Stimulated activated CD8-positive, alpha-beta memory T cell treated with anti-CD3 and anti-CD28 coated beads, Interleukin-4, amount 100 ng/mL, for 1 hour (primary cell): ENCODE measurements around the gene ADAMTS6.

Source experiments
- DNase-seq, 2 donors: peaks; one replicate each; pipeline ENCODE4 v3.0.0-alpha.2; 2020; ENCODE audit warnings: low read depth in 2 of 2, low spot score in 1 of 2

Gene ADAMTS6

GRCh38 chr5:65111961-65112658 is 369.6 kb downstream of the ADAMTS6 start:
- DNase-seq: no peak

- DNase-seq: no peak
Measured at GRCh38 chr5:65108786-65109743, 372.7 kb downstream of the ADAMTS6 start.

GRCh38 chr5:65105301-65105700 is 376.4 kb downstream of the ADAMTS6 start:
- no peak for DNase-seq

GRCh38 chr5:65104831-65105230 is 376.9 kb downstream of the ADAMTS6 start:
- no peak for DNase-seq

GRCh38 chr5:65103756-65104440 is 377.8 kb downstream of the ADAMTS6 start:
- DNase-seq: no peak

GRCh38 chr5:65102976-65103711 is 378.6 kb downstream of the ADAMTS6 start:
- DNase-seq: peak in 1 of 2 donors; percentile 18

- no peak for DNase-seq
Measured at GRCh38 chr5:65102371-65102975, 379.2 kb downstream of the ADAMTS6 start.

GRCh38 chr5:65101632-65102100 is 380.1 kb downstream of the ADAMTS6 start:
- DNase-seq: no peak

- DNase-seq: no peak
Measured at GRCh38 chr5:65100911-65101631, 380.6 kb downstream of the ADAMTS6 start.
